Neural progenitor cell (in vitro differentiated cells): ENCODE results near the gene SMIM10L1.

Source experiments
- EZH2 ChIP-seq: fragments of 200-600 bp; sonication (generic); IDR thresholded peaks from 2 replicates; pipeline ENCODE4 v1.6.1; 2017; ENCODE audit warnings: antibody characterized with exemption, mild to moderate bottlenecking, moderate library complexity
- EZH2phosphoT487 ChIP-seq: fragments of 200-600 bp; sonication (generic); IDR thresholded peaks from 2 replicates; pipeline ENCODE4 v1.6.1; 2017; ENCODE audit warnings: antibody characterized with exemption
- TF ChIP-seq, protein P1 (sequence below): fragments of 200-600 bp; sonication (generic); IDR thresholded peaks from 2 replicates; pipeline ENCODE4 v1.5.1; 2017; ENCODE audit warnings: antibody characterized with exemption, mild to moderate bottlenecking

DNA sequence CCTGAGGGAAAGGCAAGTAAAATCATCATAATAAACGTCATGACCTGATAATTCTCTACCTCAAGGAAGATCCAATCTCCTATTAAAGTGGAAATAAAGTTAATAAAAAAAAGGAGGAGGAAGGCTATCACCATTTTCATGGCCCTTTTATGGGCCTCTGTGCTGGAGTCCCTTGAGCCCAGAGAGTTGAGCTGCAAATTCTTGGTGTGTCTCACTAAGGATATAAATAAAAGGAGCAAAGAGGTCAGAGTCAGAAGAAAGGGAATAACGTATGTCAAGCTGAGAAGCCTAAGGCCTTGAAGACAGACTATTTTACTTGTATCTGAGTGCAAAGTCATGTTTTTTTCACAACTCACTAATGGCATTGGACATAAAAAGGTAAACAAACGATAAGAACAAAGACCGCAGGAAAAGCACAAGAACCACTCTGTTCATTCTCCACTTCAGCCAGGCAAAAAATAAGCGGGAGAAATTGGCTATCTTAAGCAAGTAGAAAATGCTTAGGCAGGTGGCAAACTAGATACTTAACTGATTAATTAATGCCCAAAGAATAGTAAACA lies 12.0 kb upstream of the SMIM10L1 start:
- TF ChIP-seq, protein P1, sequence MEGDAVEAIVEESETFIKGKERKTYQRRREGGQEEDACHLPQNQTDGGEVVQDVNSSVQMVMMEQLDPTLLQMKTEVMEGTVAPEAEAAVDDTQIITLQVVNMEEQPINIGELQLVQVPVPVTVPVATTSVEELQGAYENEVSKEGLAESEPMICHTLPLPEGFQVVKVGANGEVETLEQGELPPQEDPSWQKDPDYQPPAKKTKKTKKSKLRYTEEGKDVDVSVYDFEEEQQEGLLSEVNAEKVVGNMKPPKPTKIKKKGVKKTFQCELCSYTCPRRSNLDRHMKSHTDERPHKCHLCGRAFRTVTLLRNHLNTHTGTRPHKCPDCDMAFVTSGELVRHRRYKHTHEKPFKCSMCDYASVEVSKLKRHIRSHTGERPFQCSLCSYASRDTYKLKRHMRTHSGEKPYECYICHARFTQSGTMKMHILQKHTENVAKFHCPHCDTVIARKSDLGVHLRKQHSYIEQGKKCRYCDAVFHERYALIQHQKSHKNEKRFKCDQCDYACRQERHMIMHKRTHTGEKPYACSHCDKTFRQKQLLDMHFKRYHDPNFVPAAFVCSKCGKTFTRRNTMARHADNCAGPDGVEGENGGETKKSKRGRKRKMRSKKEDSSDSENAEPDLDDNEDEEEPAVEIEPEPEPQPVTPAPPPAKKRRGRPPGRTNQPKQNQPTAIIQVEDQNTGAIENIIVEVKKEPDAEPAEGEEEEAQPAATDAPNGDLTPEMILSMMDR, result no peak
- TF ChIP-seq EZH2 (no peak), EZH2phosphoT487 (no peak)
